ES-I3 (cell line): Measurements from ENCODE around the gene PAPSS2.
"Not testable (repeated sequence)": the region's sequence is repeated elsewhere in the genome, so short reads cannot be mapped to it uniquely, and the experiment has no call there.

ENCODE experiments used
- H3K36me3 ChIP-seq: 2 replicates; pipeline ENCODE4 v1.6.1; 2013; ENCODE audit warnings: mild to moderate bottlenecking, low read length, control low read depth, moderate library complexity; ENCODE audit not compliant: insufficient read depth
- H3K4me1 ChIP-seq: 2 replicates; pipeline ENCODE4 v1.6.1; 2013; ENCODE audit warnings: mild to moderate bottlenecking, control low read depth, low read length; ENCODE audit not compliant: insufficient read depth
- H3K9ac ChIP-seq: 2 replicates; pipeline ENCODE4 v1.6.1; 2013; ENCODE audit warnings: low read depth, mild to moderate bottlenecking, low read length, moderate library complexity
- H3K9me3 ChIP-seq: 2 replicates; pipeline ENCODE4 v1.6.1; 2013; ENCODE audit warnings: mild to moderate bottlenecking, low read length, moderate library complexity; ENCODE audit not compliant: control insufficient read depth, insufficient read depth

Gene PAPSS2

DNA sequence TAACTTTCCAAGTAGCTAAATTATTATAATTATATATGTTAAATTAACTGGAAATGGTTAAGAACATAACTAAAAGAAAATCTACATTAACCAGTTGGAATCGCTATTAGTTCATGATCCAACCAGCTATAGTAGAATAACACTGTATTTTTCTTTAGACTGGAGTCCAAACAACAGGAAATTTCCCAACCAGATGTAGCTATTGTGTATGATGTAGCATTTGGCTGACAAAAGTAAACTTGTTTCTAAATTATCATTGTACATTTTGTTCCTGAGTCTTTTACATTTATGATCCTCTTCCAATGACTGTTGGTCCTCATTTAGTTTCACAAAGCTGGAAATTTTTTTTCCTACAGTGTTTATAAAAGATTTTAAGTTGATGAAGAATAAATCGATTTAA, 62.1 kb downstream of the PAPSS2 start:
- no peaks in the 10 kb centered on the region for H3K9me3 ChIP-seq
- 0 out of 2 replicates have a peak, but pooled peaks cover 2% of the 10 kb centered on the region for H3K36me3 ChIP-seq
- H3K4me1 ChIP-seq, result no peaks in the 10 kb centered on the region
- H3K9ac ChIP-seq, result no peak overlapping the region

DNA sequence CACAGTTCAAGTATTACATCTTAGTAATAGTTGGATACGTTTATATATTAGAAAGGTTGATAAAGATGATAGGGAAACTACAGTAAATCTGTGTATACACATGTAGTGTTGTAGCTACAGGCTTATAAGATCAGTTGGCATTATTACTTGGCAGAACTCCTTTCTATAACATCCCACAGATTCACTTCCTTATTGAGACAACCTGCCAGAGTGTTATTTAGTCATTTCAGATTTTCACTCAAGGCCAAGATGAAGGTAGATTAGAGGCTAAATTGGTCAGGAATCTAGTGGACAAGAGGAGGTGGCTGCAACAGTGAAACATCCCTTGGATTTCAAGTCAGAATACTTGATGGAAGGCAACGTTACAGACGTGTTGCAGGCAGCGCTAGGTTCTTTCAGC, 63.0 kb downstream of the PAPSS2 start:
- no peaks in the 10 kb centered on the region for H3K9me3 ChIP-seq
- no peak overlapping the region for H3K9ac ChIP-seq
- 0 out of 2 replicates have a peak, but pooled peaks cover 2% of the 10 kb centered on the region for H3K36me3 ChIP-seq
- no peaks in the 10 kb centered on the region for H3K4me1 ChIP-seq

GRCh38 chr10:87723500-87723899, 63.8 kb downstream of the PAPSS2 start:
- Histone ChIP-seq H3K9ac (no peak overlapping the region), H3K36me3 (0 out of 2 replicates have a peak, but pooled peaks cover 2% of the 10 kb centered on the region), H3K4me1 (no peaks in the 10 kb centered on the region), H3K9me3 (no peaks in the 10 kb centered on the region)

DNA sequence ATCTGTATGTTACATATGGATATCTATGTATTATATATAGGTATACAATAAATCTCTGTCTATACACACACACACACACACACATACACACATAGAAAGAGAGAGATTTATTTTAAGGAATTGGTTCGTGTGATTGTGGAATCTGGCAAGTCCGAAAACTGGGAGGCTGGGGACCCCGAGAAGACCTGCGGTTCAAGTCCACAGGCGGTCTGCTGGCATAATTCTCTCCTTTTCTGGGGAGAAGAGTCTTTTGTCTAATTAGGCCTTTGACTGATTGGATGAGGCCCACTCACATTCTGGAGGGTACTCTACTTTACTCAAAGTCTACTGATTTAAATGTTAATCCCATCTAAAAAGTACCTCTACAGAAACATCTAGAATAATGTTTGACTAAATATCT, 65.1 kb downstream of the PAPSS2 start:
- Histone ChIP-seq H3K36me3 (0 out of 2 replicates have a peak, but pooled peaks cover 2% of the 10 kb centered on the region), H3K4me1 (no peaks in the 10 kb centered on the region), H3K9me3 (no peaks in the 10 kb centered on the region), H3K9ac (no peak overlapping the region)

DNA sequence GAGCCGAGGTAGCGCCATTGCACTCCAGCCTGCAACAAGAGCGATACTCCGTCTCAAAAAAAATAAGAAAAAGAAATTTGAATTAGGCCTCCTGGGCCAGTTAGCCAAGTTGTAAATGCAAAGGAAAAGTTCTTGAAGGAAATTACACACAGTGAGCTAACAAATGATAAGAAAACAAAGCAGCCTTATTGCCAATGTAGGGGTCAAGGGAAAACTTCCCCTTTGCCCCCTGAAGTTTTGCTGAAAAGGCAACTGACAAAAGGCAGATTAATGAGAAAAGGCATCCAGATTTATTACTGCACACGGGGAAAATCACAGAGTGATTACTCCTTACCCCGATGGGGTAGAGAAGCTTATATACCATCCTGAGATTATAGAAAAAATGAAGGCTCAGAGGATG, 70.3 kb downstream of the PAPSS2 start:
- Histone ChIP-seq H3K36me3 (no peaks in the 10 kb centered on the region), H3K9me3 (no peaks in the 10 kb centered on the region), H3K4me1 (0 out of 2 replicates have a peak, but pooled peaks cover 4% of the 10 kb centered on the region), H3K9ac (no peak overlapping the region)

DNA sequence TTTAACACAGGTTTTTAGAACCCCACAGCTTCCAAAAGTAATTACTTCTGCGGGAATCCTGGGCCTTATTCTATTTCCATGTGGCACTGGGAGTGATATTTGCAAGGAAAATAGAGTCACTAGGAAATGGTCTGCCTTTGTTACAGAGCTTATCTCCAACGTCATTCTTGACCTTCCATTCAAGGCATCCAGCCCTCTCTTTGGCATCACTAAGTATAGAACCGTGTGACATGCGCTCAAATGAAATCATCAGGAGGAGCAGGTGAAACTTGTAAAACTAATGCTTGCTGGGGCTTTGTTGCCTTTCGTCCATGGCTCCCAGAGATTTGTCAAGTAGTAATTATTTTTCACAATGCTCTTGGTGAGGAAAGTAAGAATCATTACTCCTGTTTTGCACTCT, 73.4 kb downstream of the PAPSS2 start:
- Histone ChIP-seq H3K9me3 (no peaks in the 10 kb centered on the region), H3K4me1 (0 out of 2 replicates have a peak, but pooled peaks cover 4% of the 10 kb centered on the region), H3K9ac (no peak overlapping the region), H3K36me3 (no peaks in the 10 kb centered on the region)

DNA sequence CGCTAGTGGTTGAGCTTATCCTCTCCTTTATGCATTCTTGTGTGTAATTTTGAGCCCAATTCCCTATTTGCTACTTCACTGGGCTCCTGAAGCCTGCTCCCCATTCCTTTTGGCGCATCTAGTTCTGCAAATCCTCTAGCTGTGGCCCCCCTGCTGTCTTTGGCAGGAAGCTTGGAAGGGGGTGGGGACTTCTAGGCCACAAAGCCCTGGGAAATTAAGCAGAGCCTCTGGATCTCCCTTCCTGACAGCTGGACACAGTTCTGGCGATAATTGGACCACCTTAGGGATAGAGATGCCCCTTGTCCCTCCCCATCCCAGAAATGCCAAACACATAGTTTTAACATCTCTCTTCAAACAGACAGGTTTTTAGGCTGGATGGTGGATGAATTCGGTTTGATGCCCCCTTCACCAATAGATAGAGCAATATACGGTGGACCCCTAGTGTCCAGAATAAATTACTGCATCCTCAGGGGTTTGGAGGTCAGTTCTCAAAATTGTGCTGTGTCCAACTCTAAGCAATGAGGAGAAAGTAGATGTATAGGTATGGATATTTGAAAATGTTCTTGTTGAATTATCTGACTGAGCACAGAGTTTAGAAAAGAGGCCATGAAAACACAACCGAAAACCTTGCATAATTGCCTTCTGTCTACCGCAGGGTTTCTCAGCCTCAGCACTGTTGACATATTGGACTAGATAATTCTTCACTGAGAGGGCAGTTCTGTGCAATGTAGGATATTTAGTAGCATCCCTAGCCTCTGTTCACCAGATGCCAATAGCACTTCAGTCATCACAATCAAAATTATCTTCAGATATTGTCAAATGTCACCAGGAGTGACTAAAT, 75.5 kb downstream of the PAPSS2 start:
- H3K9me3 ChIP-seq, result no peaks in the 10 kb centered on the region

GRCh38 chr10:87738253-87738652, 78.6 kb downstream of the PAPSS2 start:
- not testable (repeated sequence) for H3K36me3 ChIP-seq, H3K9me3 ChIP-seq, H3K4me1 ChIP-seq, H3K9ac ChIP-seq

More for the DNA sequence above, 75.5 kb downstream of the PAPSS2 start:
- peak overlapping the region; percentile 35; the same call in 1 of the 2 replicates for H3K9ac ChIP-seq
- H3K4me1 ChIP-seq, result 0 out of 2 replicates have a peak, but pooled peaks cover 4% of the 10 kb centered on the region
- H3K36me3 ChIP-seq, result no peaks in the 10 kb centered on the region

- Histone ChIP-seq H3K36me3 (no peaks in the 10 kb centered on the region; the same call in 1 of the 2 replicates), H3K4me1 (no peaks in the 10 kb centered on the region), H3K9me3 (no peaks in the 10 kb centered on the region), H3K9ac (no peak overlapping the region)
Observed at GRCh38 chr10:87739703-87740102, 80.0 kb downstream of the PAPSS2 start.

DNA sequence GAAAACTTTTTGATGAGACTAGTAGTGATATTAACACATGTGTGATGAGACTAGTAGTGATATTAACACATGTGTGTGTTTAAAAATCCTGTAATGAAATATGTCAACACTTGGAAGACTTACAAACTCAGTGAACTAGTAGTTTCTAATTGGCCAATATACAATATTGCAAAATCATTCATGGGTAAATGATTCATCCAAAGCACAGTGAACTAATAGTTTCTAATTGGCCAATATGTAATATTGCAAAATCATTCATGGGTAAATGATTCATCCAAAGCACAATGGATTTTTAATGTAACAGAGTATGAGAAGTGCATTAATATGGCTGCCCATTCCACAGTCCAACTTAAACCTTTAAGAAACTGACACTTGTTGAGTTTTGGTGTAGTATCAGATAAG, 80.6 kb downstream of the PAPSS2 start:
- Histone ChIP-seq H3K9me3 (no peaks in the 10 kb centered on the region), H3K36me3 (no peaks in the 10 kb centered on the region; the same call in 1 of the 2 replicates), H3K9ac (no peak overlapping the region), H3K4me1 (no peaks in the 10 kb centered on the region)

DNA sequence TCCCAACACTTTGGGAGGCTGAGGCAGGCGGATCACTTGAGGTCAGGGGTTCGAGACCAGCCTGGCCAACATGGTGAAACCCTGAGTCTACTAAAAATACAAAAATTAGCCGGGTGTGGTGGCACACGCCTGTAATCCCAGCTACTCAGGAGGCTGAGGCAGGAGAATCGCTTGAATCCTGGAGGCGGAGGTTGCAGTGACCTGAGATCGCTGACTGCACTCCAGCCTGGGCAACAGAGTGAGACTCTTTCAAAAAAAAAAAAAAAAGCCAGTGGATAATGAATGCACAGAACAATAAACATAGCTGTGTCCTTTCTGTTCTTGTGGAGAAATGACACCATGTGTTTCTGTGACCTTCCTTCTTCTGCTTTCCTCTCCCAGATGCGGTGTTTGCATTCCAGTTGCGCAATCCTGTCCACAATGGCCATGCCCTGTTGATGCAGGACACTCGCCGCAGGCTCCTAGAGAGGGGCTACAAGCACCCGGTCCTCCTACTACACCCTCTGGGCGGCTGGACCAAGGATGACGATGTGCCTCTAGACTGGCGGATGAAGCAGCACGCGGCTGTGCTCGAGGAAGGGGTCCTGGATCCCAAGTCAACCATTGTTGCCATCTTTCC, 83.4 kb downstream of the PAPSS2 start:
- not testable (repeated sequence) for H3K9me3 ChIP-seq, H3K36me3 ChIP-seq, H3K9ac ChIP-seq, H3K4me1 ChIP-seq

DNA sequence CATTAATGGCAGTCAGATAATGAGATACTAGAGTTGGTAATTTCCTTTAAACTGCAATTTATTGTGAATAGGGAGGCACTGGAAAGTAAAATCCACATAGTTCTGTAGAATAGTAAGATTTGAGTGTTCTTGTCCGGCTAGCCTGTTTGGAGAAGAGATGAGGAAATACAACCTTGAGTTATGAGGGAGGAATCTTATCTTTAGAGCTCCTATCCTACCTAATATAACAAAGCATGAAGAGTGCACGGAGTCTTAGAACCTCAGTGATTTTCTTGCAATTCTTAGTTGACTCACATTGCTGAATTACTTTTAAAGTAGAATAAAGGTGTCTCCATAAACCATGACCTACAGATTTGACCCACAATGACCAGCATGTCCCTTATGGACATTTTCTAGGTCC, 84.9 kb downstream of the PAPSS2 start:
- H3K9me3 ChIP-seq, result no peaks in the 10 kb centered on the region
- H3K4me1 ChIP-seq, result no peaks in the 10 kb centered on the region
- H3K36me3 ChIP-seq, result no peaks in the 10 kb centered on the region; the same call in 1 of the 2 replicates
- H3K9ac ChIP-seq, result no peak overlapping the region

- Histone ChIP-seq H3K9me3 (no peaks in the 10 kb centered on the region), H3K4me1 (no peaks in the 10 kb centered on the region; the same call in 1 of the 2 replicates), H3K36me3 (no peaks in the 10 kb centered on the region; the same call in 1 of the 2 replicates), H3K9ac (no peak overlapping the region)
Observed at GRCh38 chr10:87746911-87747310, 87.2 kb downstream of the PAPSS2 start.

GRCh38 chr10:87748244-87748643, 88.6 kb downstream of the PAPSS2 start:
- H3K9me3 ChIP-seq, H3K36me3 ChIP-seq, H3K9ac ChIP-seq, H3K4me1 ChIP-seq: not testable (repeated sequence)
